ENCODE measurements around the gene PSMD12.
"Not testable (repeated sequence)": the region's sequence is repeated elsewhere in the genome, so short reads cannot be mapped to it uniquely, and the experiment has no call there.

The PSMD12 gene

DNA sequence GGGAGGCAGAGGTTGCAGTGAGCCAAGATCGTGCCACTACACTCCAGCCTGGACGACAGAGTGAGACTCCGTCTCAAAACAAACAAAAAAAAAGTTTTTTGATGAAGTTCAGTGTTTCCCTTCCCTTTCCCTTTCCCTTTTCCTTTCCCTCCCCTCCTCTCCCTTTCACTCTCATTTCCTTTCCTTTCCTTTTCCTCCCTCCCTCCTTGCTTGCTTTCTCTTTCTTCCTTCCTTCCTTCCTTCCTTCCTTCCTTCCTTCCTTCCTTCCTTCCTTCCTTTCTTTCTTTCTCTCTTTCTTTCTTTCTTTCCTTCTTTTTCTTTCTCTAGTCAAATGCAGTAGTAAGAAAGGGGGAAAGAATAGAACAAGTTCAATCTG, 42.1 kb upstream of the PSMD12 start:
- H3K18ac ChIP-seq (ENCODE audit: low read depth in 1 of 2, low read length in 2 of 2); H3K9ac ChIP-seq (ENCODE audit: low read length); H3K14ac ChIP-seq (ENCODE audit: low read length in 2 of 2); H3K27me3 ChIP-seq (ENCODE audit: control insufficient read depth in 1 of 2, insufficient read depth in 1 of 2, low read length in 2 of 2); H2AK5ac ChIP-seq (ENCODE audit: low read length, severe bottlenecking); H2BK15ac ChIP-seq (ENCODE audit: low read depth, poor library complexity, severe bottlenecking); H2BK120ac ChIP-seq (ENCODE audit: low read depth, low read length); H3K27ac ChIP-seq (ENCODE audit: low read length, poor library complexity, severe bottlenecking); H3K4ac ChIP-seq (ENCODE audit: low read depth in 1 of 2, low read length in 2 of 2); H2BK5ac ChIP-seq (ENCODE audit: low read depth, low read length, poor library complexity, severe bottlenecking); H2BK12ac ChIP-seq (ENCODE audit: low read length in 2 of 2); H3K9me3 ChIP-seq (ENCODE audit: control insufficient read depth, low read length); H3K36me3 ChIP-seq (ENCODE audit: control insufficient read depth in 1 of 2, insufficient read depth in 2 of 2, low read depth in 1 of 2, low read length in 2 of 2); H4K91ac ChIP-seq (ENCODE audit: low read length); H4K8ac ChIP-seq (ENCODE audit: low read length); DNase-seq; H3K23ac ChIP-seq (ENCODE audit: low read length in 2 of 2); H2AFZ ChIP-seq (ENCODE audit: low read depth, low read length); H3K4me3 ChIP-seq (ENCODE audit: insufficient read depth in 1 of 2, low read depth in 1 of 2, low read length in 2 of 2); H3K4me1 ChIP-seq (ENCODE audit: control insufficient read depth, insufficient read depth, low read depth, low read length); H3K4me2 ChIP-seq (ENCODE audit: low read length, poor library complexity, severe bottlenecking): not testable (repeated sequence)
- WGBS = 97% methylated on average over 3 of the region's 3 CpGs
- H3K79me1 ChIP-seq (replicated peaks; ENCODE audit: low read length, poor library complexity, severe bottlenecking) = peaks cover 12% of the 10 kb centered on the region

DNA sequence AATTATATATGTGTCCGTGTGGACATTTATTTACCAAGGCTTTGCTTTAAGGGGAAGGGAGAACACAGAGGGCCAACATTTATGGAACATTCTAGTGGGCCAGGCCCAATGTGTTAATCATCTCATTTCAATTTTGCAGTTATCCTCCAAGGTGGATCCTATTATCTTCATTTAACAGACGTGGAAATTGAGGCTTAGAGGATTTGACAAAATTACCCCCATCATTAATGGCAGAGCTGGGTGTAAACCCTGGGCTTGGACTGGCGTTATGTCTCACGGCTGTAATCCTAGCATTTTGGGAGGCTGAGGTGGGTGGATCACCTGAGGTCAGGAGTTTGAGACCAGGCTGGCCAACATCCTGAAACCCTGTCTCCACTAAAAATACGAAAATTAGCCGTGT, 37.1 kb upstream of the PSMD12 start:
- 81% methylated on average over 4 of the region's 6 CpGs for WGBS
- Histone ChIP-seq H4K8ac (ENCODE audit: low read length) (no peak overlapping the region), H3K36me3 (ENCODE audit: control insufficient read depth in 1 of 2, insufficient read depth in 2 of 2, low read depth in 1 of 2, low read length in 2 of 2) (no peaks in the 10 kb centered on the region), H3K4me3 (ENCODE audit: insufficient read depth in 1 of 2, low read depth in 1 of 2, low read length in 2 of 2) (no peak overlapping the region), H3K14ac (ENCODE audit: low read length in 2 of 2) (no peak overlapping the region), H2AFZ (ENCODE audit: low read depth, low read length) (no peak overlapping the region), H2BK120ac (ENCODE audit: low read depth, low read length) (no peak overlapping the region), H3K4me2 (ENCODE audit: low read length, poor library complexity, severe bottlenecking) (no peak overlapping the region), H3K79me1 (replicated peaks; ENCODE audit: low read length, poor library complexity, severe bottlenecking) (peaks cover 16% of the 10 kb centered on the region), H3K9ac (ENCODE audit: low read length) (no peak overlapping the region), H3K4me1 (ENCODE audit: control insufficient read depth, insufficient read depth, low read depth, low read length) (no peaks in the 10 kb centered on the region), H2AK5ac (ENCODE audit: low read length, severe bottlenecking) (no peak overlapping the region), H2BK15ac (ENCODE audit: low read depth, poor library complexity, severe bottlenecking) (no peak overlapping the region), H3K18ac (ENCODE audit: low read depth in 1 of 2, low read length in 2 of 2) (no peak overlapping the region), H3K27me3 (ENCODE audit: control insufficient read depth in 1 of 2, insufficient read depth in 1 of 2, low read length in 2 of 2) (no peaks in the 10 kb centered on the region), H3K9me3 (ENCODE audit: control insufficient read depth, low read length) (no peaks in the 10 kb centered on the region), H2BK12ac (ENCODE audit: low read length in 2 of 2) (no peak overlapping the region), H2BK5ac (ENCODE audit: low read depth, low read length, poor library complexity, severe bottlenecking) (no peak overlapping the region), H3K23ac (ENCODE audit: low read length in 2 of 2) (no peak overlapping the region), H3K27ac (ENCODE audit: low read length, poor library complexity, severe bottlenecking) (no peak overlapping the region), H4K91ac (ENCODE audit: low read length) (no peak overlapping the region), H3K4ac (ENCODE audit: low read depth in 1 of 2, low read length in 2 of 2) (no peak overlapping the region)
- DNase-seq = no peak

DNA sequence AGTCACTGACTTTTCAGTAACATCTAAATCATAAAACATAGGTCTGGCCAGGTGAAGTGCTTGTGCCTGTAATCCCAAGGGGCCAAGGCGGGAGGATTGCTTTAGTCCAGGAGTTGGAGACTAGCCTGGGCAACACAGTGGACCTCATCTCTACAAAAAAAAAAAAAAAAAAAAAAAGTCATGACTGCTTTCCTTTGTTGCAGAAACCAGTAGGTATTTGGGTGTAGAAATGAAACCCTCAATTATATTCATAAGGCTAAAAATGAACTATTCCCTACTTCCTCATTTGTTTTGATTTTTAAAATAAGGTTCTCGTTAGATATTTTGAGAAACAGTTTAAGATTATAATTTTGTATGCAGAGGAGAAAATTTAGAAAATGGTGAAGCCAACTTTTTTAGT, 36.7 kb upstream of the PSMD12 start:
- H3K36me3 ChIP-seq (ENCODE audit: control insufficient read depth in 1 of 2, insufficient read depth in 2 of 2, low read depth in 1 of 2, low read length in 2 of 2) = no peaks in the 10 kb centered on the region
- no peak overlapping the region for H3K18ac ChIP-seq (ENCODE audit: low read depth in 1 of 2, low read length in 2 of 2)
- no peak overlapping the region for H2AFZ ChIP-seq (ENCODE audit: low read depth, low read length)
- H3K9me3 ChIP-seq (ENCODE audit: control insufficient read depth, low read length) = no peaks in the 10 kb centered on the region
- no peak overlapping the region for H3K4me3 ChIP-seq (ENCODE audit: insufficient read depth in 1 of 2, low read depth in 1 of 2, low read length in 2 of 2)
- no peak overlapping the region for H3K4ac ChIP-seq (ENCODE audit: low read depth in 1 of 2, low read length in 2 of 2)
- H2BK120ac ChIP-seq (ENCODE audit: low read depth, low read length) = no peak overlapping the region
- no peak overlapping the region for H3K9ac ChIP-seq (ENCODE audit: low read length)
- H4K91ac ChIP-seq (ENCODE audit: low read length) = no peak overlapping the region
- no peaks in the 10 kb centered on the region for H3K27me3 ChIP-seq (ENCODE audit: control insufficient read depth in 1 of 2, insufficient read depth in 1 of 2, low read length in 2 of 2)
- no peak overlapping the region for H2BK15ac ChIP-seq (ENCODE audit: low read depth, poor library complexity, severe bottlenecking)
- H3K14ac ChIP-seq (ENCODE audit: low read length in 2 of 2) = no peak overlapping the region
- H2BK5ac ChIP-seq (ENCODE audit: low read depth, low read length, poor library complexity, severe bottlenecking) = no peak overlapping the region
- no peak overlapping the region for H4K8ac ChIP-seq (ENCODE audit: low read length)
- no peak overlapping the region for H3K4me2 ChIP-seq (ENCODE audit: low read length, poor library complexity, severe bottlenecking)
- peaks cover 19% of the 10 kb centered on the region for H3K79me1 ChIP-seq (replicated peaks; ENCODE audit: low read length, poor library complexity, severe bottlenecking)
- H2AK5ac ChIP-seq (ENCODE audit: low read length, severe bottlenecking) = no peak overlapping the region
- WGBS = 100% methylated on average over 1 of the region's 2 CpGs
- no peak overlapping the region for H2BK12ac ChIP-seq (ENCODE audit: low read length in 2 of 2)
- no peak for DNase-seq
- H3K27ac ChIP-seq (ENCODE audit: low read length, poor library complexity, severe bottlenecking) = no peak overlapping the region
- no peaks in the 10 kb centered on the region for H3K4me1 ChIP-seq (ENCODE audit: control insufficient read depth, insufficient read depth, low read depth, low read length)
- no peak overlapping the region for H3K23ac ChIP-seq (ENCODE audit: low read length in 2 of 2)

DNA sequence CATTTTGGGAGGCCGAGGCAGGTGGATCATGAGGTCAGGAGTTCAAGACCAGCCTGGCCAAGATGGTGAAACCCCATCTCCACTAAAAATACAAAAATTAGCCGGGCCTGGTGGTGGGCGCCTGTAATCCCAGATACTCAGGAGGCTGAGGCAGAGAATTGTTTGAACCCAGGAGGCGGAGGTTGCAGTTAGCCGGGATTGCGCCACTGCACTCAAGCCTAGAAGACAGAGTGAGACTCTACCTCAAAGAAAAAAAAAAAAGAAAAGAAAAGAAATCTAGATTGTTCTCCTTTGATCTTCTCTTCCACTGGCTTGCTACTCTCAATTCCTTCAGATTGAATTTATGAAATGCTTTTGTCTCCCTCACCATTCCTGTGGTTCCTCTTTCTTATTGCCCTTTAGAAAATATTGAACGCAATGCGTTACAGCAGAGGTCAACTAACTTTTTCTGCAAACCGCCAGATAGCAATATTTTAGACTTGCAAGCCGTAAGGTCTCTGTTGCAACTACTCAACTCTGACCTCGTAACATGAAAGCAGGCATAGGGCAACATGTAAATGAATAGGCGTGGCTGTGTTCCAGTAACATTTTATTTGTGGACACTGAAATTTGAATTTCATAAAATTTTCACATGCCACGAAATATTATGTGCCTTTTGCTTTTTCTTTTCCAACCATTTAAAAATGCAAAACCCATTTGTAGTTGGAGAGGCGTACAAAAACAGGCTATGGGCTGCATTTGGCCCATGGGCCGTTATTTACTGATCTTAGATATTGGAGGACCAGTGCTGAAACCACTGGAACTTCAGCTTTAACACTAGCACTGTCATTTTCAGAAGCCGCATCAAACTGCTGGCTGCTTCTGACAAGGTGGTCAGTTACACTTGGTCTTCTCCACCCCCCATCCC, 35.5 kb upstream of the PSMD12 start:
- no peaks in the 10 kb centered on the region for H3K27me3 ChIP-seq (ENCODE audit: control insufficient read depth in 1 of 2, insufficient read depth in 1 of 2, low read length in 2 of 2)
- H3K9ac ChIP-seq (ENCODE audit: low read length) = no peak overlapping the region
- H2BK120ac ChIP-seq (ENCODE audit: low read depth, low read length) = no peak overlapping the region
- H2BK12ac ChIP-seq (ENCODE audit: low read length in 2 of 2) = no peak overlapping the region
- no peaks in the 10 kb centered on the region for H3K36me3 ChIP-seq (ENCODE audit: control insufficient read depth in 1 of 2, insufficient read depth in 2 of 2, low read depth in 1 of 2, low read length in 2 of 2)
- H2AFZ ChIP-seq (ENCODE audit: low read depth, low read length) = no peak overlapping the region
- no peak overlapping the region for H3K4ac ChIP-seq (ENCODE audit: low read depth in 1 of 2, low read length in 2 of 2)
- no peak overlapping the region for H2BK5ac ChIP-seq (ENCODE audit: low read depth, low read length, poor library complexity, severe bottlenecking)
- H3K14ac ChIP-seq (ENCODE audit: low read length in 2 of 2) = no peak overlapping the region
- no peak overlapping the region for H3K23ac ChIP-seq (ENCODE audit: low read length in 2 of 2)
- H2BK15ac ChIP-seq (ENCODE audit: low read depth, poor library complexity, severe bottlenecking) = no peak overlapping the region
- no peaks in the 10 kb centered on the region for H3K9me3 ChIP-seq (ENCODE audit: control insufficient read depth, low read length)
- H3K27ac ChIP-seq (ENCODE audit: low read length, poor library complexity, severe bottlenecking) = no peak overlapping the region
- H3K79me1 ChIP-seq (replicated peaks; ENCODE audit: low read length, poor library complexity, severe bottlenecking) = peaks cover 22% of the 10 kb centered on the region
- no peak overlapping the region for H3K4me2 ChIP-seq (ENCODE audit: low read length, poor library complexity, severe bottlenecking)
- H3K18ac ChIP-seq (ENCODE audit: low read depth in 1 of 2, low read length in 2 of 2) = no peak overlapping the region
- no peak overlapping the region for H2AK5ac ChIP-seq (ENCODE audit: low read length, severe bottlenecking)
- H4K8ac ChIP-seq (ENCODE audit: low read length) = no peak overlapping the region
- WGBS = 93% methylated on average over 16 of the region's 16 CpGs
- H3K4me1 ChIP-seq (ENCODE audit: control insufficient read depth, insufficient read depth, low read depth, low read length) = no peaks in the 10 kb centered on the region
- H4K91ac ChIP-seq (ENCODE audit: low read length) = no peak overlapping the region
- no peak overlapping the region for H3K4me3 ChIP-seq (ENCODE audit: insufficient read depth in 1 of 2, low read depth in 1 of 2, low read length in 2 of 2)
- DNase-seq = no peak

Measured in mesenchymal stem cell (in vitro differentiated cells and primary cell).